GM12872 (cell line): ENCODE results near the gene ZFHX3.

Experiments
- TF ChIP-seq, protein P1 (sequence below): IDR thresholded peaks from 3 replicates; pipeline ENCODE4 v1.5.1; 2011; ENCODE audit warnings: low read depth, mild to moderate bottlenecking, low read length, moderate library complexity; ENCODE audit not compliant: insufficient read depth

The ZFHX3 gene

GRCh38 chr16:72788269-72788809 lies 259.6 kb downstream of the ZFHX3 start:
- TF ChIP-seq, protein P1, sequence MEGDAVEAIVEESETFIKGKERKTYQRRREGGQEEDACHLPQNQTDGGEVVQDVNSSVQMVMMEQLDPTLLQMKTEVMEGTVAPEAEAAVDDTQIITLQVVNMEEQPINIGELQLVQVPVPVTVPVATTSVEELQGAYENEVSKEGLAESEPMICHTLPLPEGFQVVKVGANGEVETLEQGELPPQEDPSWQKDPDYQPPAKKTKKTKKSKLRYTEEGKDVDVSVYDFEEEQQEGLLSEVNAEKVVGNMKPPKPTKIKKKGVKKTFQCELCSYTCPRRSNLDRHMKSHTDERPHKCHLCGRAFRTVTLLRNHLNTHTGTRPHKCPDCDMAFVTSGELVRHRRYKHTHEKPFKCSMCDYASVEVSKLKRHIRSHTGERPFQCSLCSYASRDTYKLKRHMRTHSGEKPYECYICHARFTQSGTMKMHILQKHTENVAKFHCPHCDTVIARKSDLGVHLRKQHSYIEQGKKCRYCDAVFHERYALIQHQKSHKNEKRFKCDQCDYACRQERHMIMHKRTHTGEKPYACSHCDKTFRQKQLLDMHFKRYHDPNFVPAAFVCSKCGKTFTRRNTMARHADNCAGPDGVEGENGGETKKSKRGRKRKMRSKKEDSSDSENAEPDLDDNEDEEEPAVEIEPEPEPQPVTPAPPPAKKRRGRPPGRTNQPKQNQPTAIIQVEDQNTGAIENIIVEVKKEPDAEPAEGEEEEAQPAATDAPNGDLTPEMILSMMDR = no peak

GRCh38 chr16:72787514-72788268 lies 260.2 kb downstream of the ZFHX3 start:
- TF ChIP-seq, protein P1 = no peak

- TF ChIP-seq, protein P1 = no peak
Measured at GRCh38 chr16:72787130-72787513, 260.8 kb downstream of the ZFHX3 start.

- TF ChIP-seq, protein P1 = no peak
Measured at GRCh38 chr16:72786606-72787005, 261.3 kb downstream of the ZFHX3 start.

GRCh38 chr16:72785886-72786285 lies 262.0 kb downstream of the ZFHX3 start:
- TF ChIP-seq, protein P1 = no peak

DNA sequence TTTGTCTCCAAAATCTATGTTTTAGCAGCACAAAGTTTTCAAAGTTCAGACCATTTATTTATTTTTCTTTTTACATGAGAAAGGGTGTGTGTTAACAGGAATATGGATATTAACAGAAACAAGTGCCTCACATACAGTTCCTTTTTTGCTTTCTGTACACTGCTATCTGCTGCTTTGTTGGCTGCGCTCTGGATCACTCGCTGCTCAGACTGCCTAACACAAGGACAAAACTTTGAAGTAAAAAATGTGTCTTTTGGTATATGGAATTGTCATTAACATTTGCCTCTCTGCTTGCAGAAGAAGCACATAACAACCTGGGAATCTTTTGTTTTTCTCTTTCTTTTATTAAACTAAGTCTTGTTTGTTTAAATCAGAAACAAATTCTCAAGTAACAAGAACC lies 262.8 kb downstream of the ZFHX3 start:
- TF ChIP-seq, protein P1 = no peak

GRCh38 chr16:72783716-72784318 lies 264.1 kb downstream of the ZFHX3 start:
- TF ChIP-seq, protein P1 = no peak
